ENCODE results near the gene HLA-DQA2.

HLA-DQA2 gene

DNA sequence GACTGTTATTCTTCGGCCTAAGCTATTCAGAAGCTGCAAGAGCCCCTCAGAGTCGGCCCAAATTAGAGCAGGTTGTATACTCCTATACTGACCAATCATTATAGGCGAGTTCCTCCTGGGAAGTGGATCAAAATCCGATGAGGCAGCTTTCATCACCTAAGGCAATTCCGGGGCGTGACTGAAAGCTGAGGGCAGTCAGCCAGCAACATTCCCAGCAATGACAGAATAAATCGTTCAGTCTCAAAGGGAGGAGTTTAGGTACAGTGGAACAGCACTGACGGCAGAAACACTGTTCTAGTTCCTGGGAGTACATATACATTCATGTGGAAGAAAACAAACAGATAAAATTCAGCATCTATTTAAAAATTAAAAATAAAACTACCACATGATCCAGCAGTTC, 11.4 kb downstream of the HLA-DQA2 start:
- H3K4me3 ChIP-seq (ENCODE audit: control insufficient read depth, low read depth, low read length), result no peak overlapping the region
- no peak for TF ChIP-seq CTCF (conservative IDR thresholded peaks at IDR 0.05; ENCODE audit: control insufficient read depth, insufficient read depth, low read depth, low read length)
- peak; percentile 26 for DNase-seq (ENCODE audit: low read depth)

GRCh38 chr6:32759669-32760068, 18.5 kb downstream of the HLA-DQA2 start:
- H3K4me3 ChIP-seq (ENCODE audit: control insufficient read depth, low read depth, low read length), result no peak overlapping the region
- no peak for TF ChIP-seq CTCF (conservative IDR thresholded peaks at IDR 0.05; ENCODE audit: control insufficient read depth, insufficient read depth, low read depth, low read length)
- DNase-seq (ENCODE audit: low read depth), result no peak

GRCh38 chr6:32761072-32761471, 19.9 kb downstream of the HLA-DQA2 start:
- TF ChIP-seq CTCF (conservative IDR thresholded peaks at IDR 0.05; ENCODE audit: control insufficient read depth, insufficient read depth, low read depth, low read length), result no peak

GRCh38 chr6:32761548-32761947, 20.4 kb downstream of the HLA-DQA2 start:
- no peak for TF ChIP-seq CTCF (conservative IDR thresholded peaks at IDR 0.05; ENCODE audit: control insufficient read depth, insufficient read depth, low read depth, low read length)
- DNase-seq (ENCODE audit: low read depth), result no peak

More at GRCh38 chr6:32761072-32761471, 19.9 kb downstream of the HLA-DQA2 start:
- no peak for DNase-seq (ENCODE audit: low read depth)
- H3K4me3 ChIP-seq (ENCODE audit: control insufficient read depth, low read depth, low read length), result no peak overlapping the region

DNA sequence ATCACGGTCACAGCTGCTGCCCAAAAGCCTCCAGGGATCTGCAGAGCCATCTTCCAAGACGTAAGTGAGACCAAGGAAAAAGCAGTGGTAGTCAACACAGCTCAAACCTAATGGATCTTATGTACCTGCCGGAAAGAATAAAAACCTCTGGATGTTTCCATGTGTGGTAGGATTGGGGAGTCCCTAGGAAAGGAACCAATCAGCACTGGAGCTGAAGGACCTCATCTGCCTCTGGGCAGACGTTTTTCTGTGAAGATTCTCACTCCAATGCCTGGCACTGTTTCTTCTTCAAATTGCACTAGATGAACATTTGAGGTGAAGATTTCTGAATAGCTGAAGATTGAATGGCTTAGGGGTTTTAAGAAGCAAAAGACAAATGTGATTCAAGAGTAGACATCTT, 22.2 kb downstream of the HLA-DQA2 start, which contains the start of gene HLA-DQB2:
TSS of gene HLA-DQB2 (minus strand) at position 112 of the 400 bp plus-strand sequence. CDS start at position 50, 62 bp downstream.
- DNase-seq (ENCODE audit: low read depth), result no peak
- no peak within 1 kb of the TSS for H3K4me3 ChIP-seq (ENCODE audit: control insufficient read depth, low read depth, low read length)
- TF ChIP-seq CTCF (conservative IDR thresholded peaks at IDR 0.05; ENCODE audit: control insufficient read depth, insufficient read depth, low read depth, low read length), result no peak

More at GRCh38 chr6:32761548-32761947, 20.4 kb downstream of the HLA-DQA2 start:
- no peak overlapping the region for H3K4me3 ChIP-seq (ENCODE audit: control insufficient read depth, low read depth, low read length)

DNA sequence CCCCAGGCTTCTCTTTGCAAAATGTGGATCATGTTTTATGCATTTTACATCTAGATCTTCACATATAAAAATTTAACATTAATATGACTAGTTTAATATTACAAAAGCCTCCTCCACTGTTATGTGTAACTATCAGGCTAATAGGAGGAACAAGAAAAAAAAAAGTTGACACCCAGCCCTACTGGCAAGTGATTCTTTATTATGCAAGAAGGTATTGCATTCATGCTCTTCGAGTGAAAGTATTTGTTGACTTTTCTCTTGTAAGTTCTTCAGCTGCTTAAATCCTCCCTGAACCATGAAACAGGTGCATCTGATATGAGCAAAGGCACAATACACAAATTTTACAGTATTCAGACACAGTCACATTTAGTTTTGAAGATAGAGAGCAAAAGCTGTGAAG, 22.9 kb downstream of the HLA-DQA2 start:
- DNase-seq (ENCODE audit: low read depth), result no peak
- no peak overlapping the region for H3K4me3 ChIP-seq (ENCODE audit: control insufficient read depth, low read depth, low read length)
- no peak for TF ChIP-seq CTCF (conservative IDR thresholded peaks at IDR 0.05; ENCODE audit: control insufficient read depth, insufficient read depth, low read depth, low read length)

GRCh38 chr6:32772656-32773055, 31.5 kb downstream of the HLA-DQA2 start:
- DNase-seq (ENCODE audit: low read depth), result no peak
- no peak for TF ChIP-seq CTCF (conservative IDR thresholded peaks at IDR 0.05; ENCODE audit: control insufficient read depth, insufficient read depth, low read depth, low read length)
- H3K4me3 ChIP-seq (ENCODE audit: control insufficient read depth, low read depth, low read length), result no peak overlapping the region

All from fibroblast of mammary gland (primary cell).